ENCODE data around the gene NAV2. TPM values are rescaled to one million over a fixed set of nuclear protein-coding genes. Genes with fewer than 3 reads are reported as not detected.

NAV2 gene
- total RNA-seq, 1 experiment from 2014 or later: 139 TPM

DNA sequence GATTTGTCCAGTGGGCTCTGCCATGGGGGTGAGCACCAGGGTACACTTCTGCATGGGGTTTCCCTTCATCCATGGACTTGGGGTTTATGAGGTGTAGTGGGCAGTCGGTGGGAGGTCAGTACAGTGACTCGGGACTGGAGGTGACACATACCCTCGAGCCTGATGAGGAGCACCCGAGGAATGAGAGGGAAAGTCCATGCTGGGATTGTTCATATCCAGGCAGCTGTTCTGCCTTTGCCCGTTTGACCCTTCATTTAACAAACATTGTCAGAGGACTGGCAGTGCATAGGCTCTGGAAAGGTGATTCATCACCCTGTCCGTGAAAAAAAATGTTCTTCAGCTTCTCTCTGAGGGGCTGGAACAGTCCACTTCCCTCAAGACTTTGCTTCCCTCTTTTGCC, 2.7 kb downstream of the NAV2 start:
- Mint-ChIP-seq H3K9me3 (ENCODE audit: unreplicated experiment) (no peaks in the 10 kb centered on the region), H3K4me3 (ENCODE audit: unreplicated experiment) (peak overlapping the region; percentile 85), H3K27ac (ENCODE audit: low read depth, unreplicated experiment) (peak overlapping the region; percentile 33), H3K4me1 (ENCODE audit: insufficient read depth, unreplicated experiment) (peaks cover 35% of the 10 kb centered on the region), H3K27me3 (ENCODE audit: insufficient read depth, unreplicated experiment) (no peaks in the 10 kb centered on the region), H3K36me3 (ENCODE audit: insufficient read depth, unreplicated experiment) (no peaks in the 10 kb centered on the region)
- TF ChIP-seq, protein P1, sequence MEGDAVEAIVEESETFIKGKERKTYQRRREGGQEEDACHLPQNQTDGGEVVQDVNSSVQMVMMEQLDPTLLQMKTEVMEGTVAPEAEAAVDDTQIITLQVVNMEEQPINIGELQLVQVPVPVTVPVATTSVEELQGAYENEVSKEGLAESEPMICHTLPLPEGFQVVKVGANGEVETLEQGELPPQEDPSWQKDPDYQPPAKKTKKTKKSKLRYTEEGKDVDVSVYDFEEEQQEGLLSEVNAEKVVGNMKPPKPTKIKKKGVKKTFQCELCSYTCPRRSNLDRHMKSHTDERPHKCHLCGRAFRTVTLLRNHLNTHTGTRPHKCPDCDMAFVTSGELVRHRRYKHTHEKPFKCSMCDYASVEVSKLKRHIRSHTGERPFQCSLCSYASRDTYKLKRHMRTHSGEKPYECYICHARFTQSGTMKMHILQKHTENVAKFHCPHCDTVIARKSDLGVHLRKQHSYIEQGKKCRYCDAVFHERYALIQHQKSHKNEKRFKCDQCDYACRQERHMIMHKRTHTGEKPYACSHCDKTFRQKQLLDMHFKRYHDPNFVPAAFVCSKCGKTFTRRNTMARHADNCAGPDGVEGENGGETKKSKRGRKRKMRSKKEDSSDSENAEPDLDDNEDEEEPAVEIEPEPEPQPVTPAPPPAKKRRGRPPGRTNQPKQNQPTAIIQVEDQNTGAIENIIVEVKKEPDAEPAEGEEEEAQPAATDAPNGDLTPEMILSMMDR (IDR thresholded peaks at IDR 0.05; ENCODE audit: unreplicated experiment): no peak
- intact Hi-C loops (cut with micrococcal nuclease): loop anchor here (1.0 to 10.0 kb wide), 3 partner anchors 17 to 121 kb away; no protein-coding TSS in a partner anchor
- BruUV-seq (replicated peaks): no TSS peak
- peak; percentile 67 for DNase-seq (ENCODE audit: unreplicated experiment)
- ChIA-PET CTCF (interaction anchor here (1.0 to 2.4 kb wide), 5 partner anchors 27 to 188 kb away, joined by 3 to 11 read pairs (median 6); no protein-coding TSS in a partner anchor), POLR2A (interaction anchor here (0.6 to 1.9 kb wide), 9 partner anchors 8 to 716 kb away, joined by 3 to 13 read pairs (median 4); no protein-coding TSS in a partner anchor)

DNA sequence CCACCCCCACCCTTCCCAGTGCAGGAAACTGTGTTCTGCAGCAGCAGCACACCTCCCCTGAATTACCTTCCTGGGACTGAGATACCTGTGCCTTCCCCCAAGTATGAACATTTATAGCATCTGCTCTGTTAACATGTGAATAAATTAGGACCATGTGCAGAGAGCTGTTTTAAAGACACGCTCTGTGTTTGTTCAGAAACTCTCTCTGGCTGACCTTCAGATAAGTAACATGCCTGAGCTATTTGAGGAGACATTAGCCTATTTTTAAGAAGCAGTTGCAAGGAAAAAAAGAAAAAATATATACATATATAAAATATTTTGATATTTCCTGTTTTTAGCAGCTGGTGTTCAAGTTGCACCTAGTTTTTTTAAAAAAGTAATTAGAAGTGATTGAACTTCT, 5.4 kb downstream of the NAV2 start:
- POLR2A ChIA-PET: interaction anchor here (1.3 kb wide), 1 partner anchor 21 kb away, joined by 3 read pairs; no protein-coding TSS in a partner anchor
- Mint-ChIP-seq H3K27ac (ENCODE audit: low read depth, unreplicated experiment) (no peak overlapping the region), H3K4me1 (ENCODE audit: insufficient read depth, unreplicated experiment) (peaks cover 33% of the 10 kb centered on the region), H3K27me3 (ENCODE audit: insufficient read depth, unreplicated experiment) (no peaks in the 10 kb centered on the region), H3K9me3 (ENCODE audit: unreplicated experiment) (no peaks in the 10 kb centered on the region), H3K4me3 (ENCODE audit: unreplicated experiment) (no peak overlapping the region), H3K36me3 (ENCODE audit: insufficient read depth, unreplicated experiment) (peaks cover 7% of the 10 kb centered on the region)
- CTCF ChIA-PET: interaction anchor here (0.5 to 5.0 kb wide), 5 partner anchors 60 to 460 kb away, joined by 3 to 28 read pairs (median 3); no protein-coding TSS in a partner anchor
- TF ChIP-seq, protein P1 (IDR thresholded peaks at IDR 0.05; ENCODE audit: unreplicated experiment): no peak
- DNase-seq (ENCODE audit: unreplicated experiment): no peak
- no TSS peak for BruUV-seq (replicated peaks)
- intact Hi-C loops (cut with micrococcal nuclease): loop anchor here (10.0 kb wide), 1 partner anchor 123 kb away; no protein-coding TSS in a partner anchor

DNA sequence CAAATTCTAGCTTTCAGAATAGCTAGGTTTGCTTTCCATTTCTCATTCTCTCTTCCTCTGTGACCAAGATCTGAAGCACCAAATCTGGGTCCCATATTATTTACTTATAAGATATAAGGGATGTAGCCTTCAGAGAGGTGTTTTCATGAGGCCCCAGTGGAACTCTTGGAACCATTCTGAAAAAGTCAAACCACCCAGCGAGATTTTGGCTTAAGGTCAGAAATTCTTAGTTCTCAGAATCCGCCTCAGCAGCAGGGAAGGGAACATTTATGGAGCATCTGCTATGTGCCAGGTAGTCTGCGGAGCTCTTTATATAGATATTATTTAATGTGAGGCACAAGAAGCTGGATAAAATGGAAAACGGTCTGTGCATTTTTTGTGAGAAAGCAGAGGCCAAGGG, 6.3 kb downstream of the NAV2 start:
- Mint-ChIP-seq H3K27me3 (ENCODE audit: insufficient read depth, unreplicated experiment) (no peaks in the 10 kb centered on the region), H3K27ac (ENCODE audit: low read depth, unreplicated experiment) (no peak overlapping the region), H3K4me1 (ENCODE audit: insufficient read depth, unreplicated experiment) (peaks cover 41% of the 10 kb centered on the region), H3K36me3 (ENCODE audit: insufficient read depth, unreplicated experiment) (peaks cover 12% of the 10 kb centered on the region), H3K4me3 (ENCODE audit: unreplicated experiment) (no peak overlapping the region), H3K9me3 (ENCODE audit: unreplicated experiment) (no peaks in the 10 kb centered on the region)
- TF ChIP-seq, protein P1 (IDR thresholded peaks at IDR 0.05; ENCODE audit: unreplicated experiment): no peak
- POLR2A ChIA-PET: interaction anchor here (1.3 kb wide), 1 partner anchor 20 kb away, joined by 3 read pairs; no protein-coding TSS in a partner anchor
- intact Hi-C loops (cut with micrococcal nuclease): loop anchor here (10.0 kb wide), 1 partner anchor 124 kb away; no protein-coding TSS in a partner anchor
- DNase-seq (ENCODE audit: unreplicated experiment): no peak
- CTCF ChIA-PET: interaction anchor here (0.5 to 5.0 kb wide), 4 partner anchors 61 to 332 kb away, joined by 3 to 28 read pairs (median 4); no protein-coding TSS in a partner anchor
- no TSS peak for BruUV-seq (replicated peaks)

DNA sequence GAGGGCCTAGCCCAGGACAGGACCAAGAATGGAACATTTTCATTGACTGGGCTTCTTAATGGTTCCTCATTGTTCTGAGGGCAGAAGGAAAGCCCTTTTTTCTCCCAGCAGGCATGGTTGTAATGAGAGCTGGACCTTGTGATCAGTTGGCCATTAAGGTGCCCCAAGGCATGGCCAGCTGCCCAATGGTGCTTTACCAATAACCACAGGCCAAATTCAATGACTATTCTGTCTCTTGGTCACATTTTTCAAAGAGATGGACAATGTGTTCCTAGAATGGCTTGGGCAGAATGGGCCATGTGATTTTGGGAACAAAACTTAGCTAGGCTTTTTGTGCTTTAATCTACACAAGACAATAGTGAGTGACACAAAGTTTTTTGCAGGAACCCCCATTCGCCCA, 7.3 kb downstream of the NAV2 start:
- TF ChIP-seq, protein P1 (IDR thresholded peaks at IDR 0.05; ENCODE audit: unreplicated experiment): no peak
- ChIA-PET POLR2A (interaction anchor here (0.6 to 0.7 kb wide), 3 partner anchors 36 to 1190 kb away, joined by 3 to 4 read pairs (median 4); no protein-coding TSS in a partner anchor), CTCF (interaction anchor here (0.7 to 5.0 kb wide), 4 partner anchors 16 to 183 kb away, joined by 3 to 28 read pairs (median 4); no protein-coding TSS in a partner anchor)
- intact Hi-C loops (cut with micrococcal nuclease): loop anchor here (10.0 kb wide), 1 partner anchor 125 kb away; no protein-coding TSS in a partner anchor
- peak; percentile 27 for DNase-seq (ENCODE audit: unreplicated experiment)
- H3K4me1 Mint-ChIP-seq (ENCODE audit: insufficient read depth, unreplicated experiment): peaks cover 44% of the 10 kb centered on the region
- H3K9me3 Mint-ChIP-seq (ENCODE audit: unreplicated experiment): no peaks in the 10 kb centered on the region
- no TSS peak for BruUV-seq (replicated peaks)
- no peaks in the 10 kb centered on the region for H3K27me3 Mint-ChIP-seq (ENCODE audit: insufficient read depth, unreplicated experiment)
- H3K27ac Mint-ChIP-seq (ENCODE audit: low read depth, unreplicated experiment): no peak overlapping the region
- no peak overlapping the region for H3K4me3 Mint-ChIP-seq (ENCODE audit: unreplicated experiment)
- H3K36me3 Mint-ChIP-seq (ENCODE audit: insufficient read depth, unreplicated experiment): peaks cover 14% of the 10 kb centered on the region
